ENCODE data around the gene LRRC56.

Gene LRRC56

GRCh38 chr11:536841-537621 lies at the start of gene LRRC56:
Gene LRRC56, plus strand, starts transcription at chr11:537527. Its CDS starts 3,158 bp downstream, at chr11:540685.
- H3K36me3 ChIP-seq (ENCODE audit: control insufficient read depth, low read depth, low read length): no peaks in the 10 kb centered on the region
- no peaks in the 10 kb centered on the region for H3K4me1 ChIP-seq (ENCODE audit: control insufficient read depth, low read depth, low read length)
- H3K9ac ChIP-seq (ENCODE audit: low read length): no peak within 1 kb of the TSS
- peaks cover 28% of the 10 kb centered on the region for H3K27me3 ChIP-seq (ENCODE audit: control insufficient read depth, insufficient read depth, low read length)
- H3K27ac ChIP-seq (ENCODE audit: low read length): no peak within 1 kb of the TSS
- H3K4me3 ChIP-seq (ENCODE audit: low read length): peak within 1 kb of the TSS; percentile 62
- no peaks in the 10 kb centered on the region for H3K9me3 ChIP-seq (ENCODE audit: control insufficient read depth, low read depth, low read length)

DNA sequence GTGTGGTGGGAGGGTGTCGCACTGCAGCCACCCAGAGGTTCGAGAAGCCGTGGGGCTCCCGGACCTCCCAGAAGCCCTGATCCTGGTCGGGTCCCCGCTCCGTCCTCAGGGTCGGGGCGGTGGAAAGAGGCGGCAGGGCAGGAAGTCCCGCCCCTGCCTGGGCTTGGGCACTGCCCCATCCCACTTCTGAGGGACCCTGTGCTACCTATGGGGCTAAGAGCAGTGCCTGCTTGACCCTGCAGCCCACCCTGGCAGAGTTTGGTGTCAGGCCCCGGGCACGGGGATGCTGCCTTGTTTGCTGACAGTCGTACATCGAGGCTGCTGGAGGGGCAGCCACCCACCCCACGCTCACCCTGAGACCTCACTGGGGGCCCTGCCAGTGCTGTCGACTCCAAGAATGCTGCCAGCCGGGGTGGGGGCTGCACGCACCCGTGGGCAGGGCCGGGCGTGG lies 49.7 kb upstream of the LRRC56 start:
- Histone ChIP-seq H3K36me3 (ENCODE audit: control insufficient read depth, low read depth, low read length) (peaks cover 9% of the 10 kb centered on the region), H3K4me1 (ENCODE audit: control insufficient read depth, low read depth, low read length) (no peaks in the 10 kb centered on the region), H3K9ac (ENCODE audit: low read length) (no peak overlapping the region), H3K9me3 (ENCODE audit: control insufficient read depth, low read depth, low read length) (no peaks in the 10 kb centered on the region), H3K27me3 (ENCODE audit: control insufficient read depth, insufficient read depth, low read length) (no peaks in the 10 kb centered on the region), H3K27ac (ENCODE audit: low read length) (no peak overlapping the region), H3K4me3 (ENCODE audit: low read length) (no peak overlapping the region)

DNA sequence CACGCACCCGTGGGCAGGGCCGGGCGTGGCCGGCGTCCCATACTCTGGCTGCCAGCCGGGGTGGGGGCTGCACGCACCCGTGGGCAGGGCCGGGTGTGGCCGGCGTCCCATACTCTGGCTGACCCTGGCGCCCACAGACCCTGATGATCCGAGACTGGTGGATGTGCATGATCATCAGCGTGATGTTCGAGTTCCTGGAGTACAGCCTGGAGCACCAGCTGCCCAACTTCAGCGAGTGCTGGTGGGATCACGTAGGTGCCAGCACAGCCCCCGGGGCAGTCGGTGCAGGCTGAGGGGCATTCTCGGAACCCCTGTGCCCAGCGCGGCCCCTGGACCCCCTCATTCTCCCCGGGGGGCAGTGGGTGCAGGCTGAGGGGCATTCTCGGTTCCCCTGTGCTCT lies 49.3 kb upstream of the LRRC56 start:
- H3K27me3 ChIP-seq (ENCODE audit: control insufficient read depth, insufficient read depth, low read length): no peaks in the 10 kb centered on the region
- no peaks in the 10 kb centered on the region for H3K9me3 ChIP-seq (ENCODE audit: control insufficient read depth, low read depth, low read length)
- H3K36me3 ChIP-seq (ENCODE audit: control insufficient read depth, low read depth, low read length): peaks cover 9% of the 10 kb centered on the region
- no peak overlapping the region for H3K9ac ChIP-seq (ENCODE audit: low read length)
- H3K27ac ChIP-seq (ENCODE audit: low read length): no peak overlapping the region
- H3K4me3 ChIP-seq (ENCODE audit: low read length): no peak overlapping the region
- no peaks in the 10 kb centered on the region for H3K4me1 ChIP-seq (ENCODE audit: control insufficient read depth, low read depth, low read length)

GRCh38 chr11:488579-488978 lies 48.7 kb upstream of the LRRC56 start:
- Histone ChIP-seq H3K4me1 (ENCODE audit: control insufficient read depth, low read depth, low read length) (no peaks in the 10 kb centered on the region), H3K27me3 (ENCODE audit: control insufficient read depth, insufficient read depth, low read length) (no peaks in the 10 kb centered on the region), H3K9ac (ENCODE audit: low read length) (no peak overlapping the region), H3K36me3 (ENCODE audit: control insufficient read depth, low read depth, low read length) (peaks cover 9% of the 10 kb centered on the region), H3K9me3 (ENCODE audit: control insufficient read depth, low read depth, low read length) (no peaks in the 10 kb centered on the region), H3K27ac (ENCODE audit: low read length) (no peak overlapping the region), H3K4me3 (ENCODE audit: low read length) (no peak overlapping the region)

- Histone ChIP-seq H3K9ac (ENCODE audit: low read length) (no peak overlapping the region), H3K9me3 (ENCODE audit: control insufficient read depth, low read depth, low read length) (no peaks in the 10 kb centered on the region), H3K4me3 (ENCODE audit: low read length) (no peak overlapping the region), H3K27me3 (ENCODE audit: control insufficient read depth, insufficient read depth, low read length) (no peaks in the 10 kb centered on the region), H3K27ac (ENCODE audit: low read length) (no peak overlapping the region), H3K36me3 (ENCODE audit: control insufficient read depth, low read depth, low read length) (peaks cover 9% of the 10 kb centered on the region), H3K4me1 (ENCODE audit: control insufficient read depth, low read depth, low read length) (no peaks in the 10 kb centered on the region)
Observed at GRCh38 chr11:488992-489391, 48.3 kb upstream of the LRRC56 start.

DNA sequence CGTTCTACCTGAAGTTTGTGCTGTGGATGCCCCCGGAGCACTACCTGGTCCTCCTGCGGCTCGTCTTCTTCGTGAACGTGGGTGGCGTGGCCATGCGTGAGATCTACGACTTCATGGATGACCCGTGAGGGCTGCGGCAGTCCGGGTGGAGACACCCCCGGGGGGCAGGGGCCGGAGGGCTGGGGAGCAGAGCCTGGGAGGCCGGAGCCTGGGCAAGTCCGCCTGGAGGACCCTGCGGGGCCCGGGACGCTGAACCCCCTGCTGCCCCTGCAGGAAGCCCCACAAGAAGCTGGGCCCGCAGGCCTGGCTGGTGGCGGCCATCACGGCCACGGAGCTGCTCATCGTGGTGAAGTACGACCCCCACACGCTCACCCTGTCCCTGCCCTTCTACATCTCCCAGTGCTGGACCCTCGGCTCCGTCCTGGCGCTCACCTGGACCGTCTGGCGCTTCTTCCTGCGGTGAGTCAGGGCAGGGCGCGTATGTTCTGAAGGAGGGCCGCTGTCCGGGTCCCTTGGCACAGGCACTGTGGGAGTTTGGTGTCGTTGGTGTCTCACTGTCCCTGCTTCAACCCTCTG lies 47.6 kb upstream of the LRRC56 start:
- H3K36me3 ChIP-seq (ENCODE audit: control insufficient read depth, low read depth, low read length): peaks cover 9% of the 10 kb centered on the region
- H3K9ac ChIP-seq (ENCODE audit: low read length): no peak overlapping the region
- no peaks in the 10 kb centered on the region for H3K9me3 ChIP-seq (ENCODE audit: control insufficient read depth, low read depth, low read length)
- no peaks in the 10 kb centered on the region for H3K4me1 ChIP-seq (ENCODE audit: control insufficient read depth, low read depth, low read length)
- no peak overlapping the region for H3K27ac ChIP-seq (ENCODE audit: low read length)
- no peak overlapping the region for H3K4me3 ChIP-seq (ENCODE audit: low read length)
- H3K27me3 ChIP-seq (ENCODE audit: control insufficient read depth, insufficient read depth, low read length): no peaks in the 10 kb centered on the region

DNA sequence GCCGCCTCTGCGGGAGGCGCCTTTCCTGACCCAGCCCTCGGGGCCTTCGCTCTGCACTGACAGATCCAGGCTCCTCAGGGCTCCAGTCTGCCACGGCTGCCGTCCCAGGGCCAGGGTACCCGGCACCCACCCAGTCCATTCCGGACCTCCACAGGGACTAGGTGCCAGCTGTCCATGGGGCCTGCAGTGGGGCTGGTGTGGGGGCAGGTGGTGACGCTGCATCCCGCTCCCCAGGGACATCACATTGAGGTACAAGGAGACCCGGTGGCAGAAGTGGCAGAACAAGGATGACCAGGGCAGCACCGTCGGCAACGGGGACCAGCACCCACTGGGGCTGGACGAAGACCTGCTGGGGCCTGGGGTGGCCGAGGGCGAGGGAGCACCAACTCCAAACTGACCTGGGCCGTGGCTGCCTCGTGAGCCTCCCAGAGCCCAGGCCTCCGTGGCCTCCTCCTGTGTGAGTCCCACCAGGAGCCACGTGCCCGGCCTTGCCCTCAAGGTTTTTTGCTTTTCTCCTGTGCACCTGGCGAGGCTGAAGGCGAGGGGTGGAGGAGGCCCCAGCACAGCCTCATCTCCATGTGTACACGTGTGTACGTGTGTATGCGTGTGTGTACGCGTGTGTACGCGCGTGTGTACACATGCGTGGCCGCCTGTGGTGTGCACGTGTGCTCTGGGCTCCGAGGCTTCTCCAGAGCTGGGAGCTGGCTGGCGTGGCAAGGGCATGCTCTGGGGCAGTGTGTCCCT lies 47.0 kb upstream of the LRRC56 start:
- Histone ChIP-seq H3K9me3 (ENCODE audit: control insufficient read depth, low read depth, low read length) (no peaks in the 10 kb centered on the region), H3K36me3 (ENCODE audit: control insufficient read depth, low read depth, low read length) (peaks cover 9% of the 10 kb centered on the region), H3K9ac (ENCODE audit: low read length) (no peak overlapping the region), H3K27ac (ENCODE audit: low read length) (no peak overlapping the region), H3K27me3 (ENCODE audit: control insufficient read depth, insufficient read depth, low read length) (no peaks in the 10 kb centered on the region), H3K4me3 (ENCODE audit: low read length) (no peak overlapping the region), H3K4me1 (ENCODE audit: control insufficient read depth, low read depth, low read length) (no peaks in the 10 kb centered on the region)

DNA sequence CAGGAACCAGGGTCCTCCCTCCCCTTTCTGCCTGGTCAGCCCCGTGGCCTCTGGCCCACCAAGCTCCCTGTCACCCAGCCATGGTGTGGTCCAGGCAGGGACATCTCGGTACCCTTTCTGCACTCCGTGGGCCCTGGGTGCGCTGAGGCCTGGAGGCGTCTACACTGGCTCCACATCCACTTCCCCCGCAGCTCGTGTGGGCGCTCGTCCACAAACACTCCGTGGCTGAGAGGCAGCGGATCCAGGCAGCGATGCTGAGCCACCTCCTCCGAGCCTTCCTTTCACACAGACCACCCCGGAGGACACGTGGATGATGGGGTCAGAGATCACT lies 46.4 kb upstream of the LRRC56 start:
- no peak overlapping the region for H3K27ac ChIP-seq (ENCODE audit: low read length)
- no peak overlapping the region for H3K9ac ChIP-seq (ENCODE audit: low read length)
- H3K36me3 ChIP-seq (ENCODE audit: control insufficient read depth, low read depth, low read length): peaks cover 9% of the 10 kb centered on the region

DNA sequence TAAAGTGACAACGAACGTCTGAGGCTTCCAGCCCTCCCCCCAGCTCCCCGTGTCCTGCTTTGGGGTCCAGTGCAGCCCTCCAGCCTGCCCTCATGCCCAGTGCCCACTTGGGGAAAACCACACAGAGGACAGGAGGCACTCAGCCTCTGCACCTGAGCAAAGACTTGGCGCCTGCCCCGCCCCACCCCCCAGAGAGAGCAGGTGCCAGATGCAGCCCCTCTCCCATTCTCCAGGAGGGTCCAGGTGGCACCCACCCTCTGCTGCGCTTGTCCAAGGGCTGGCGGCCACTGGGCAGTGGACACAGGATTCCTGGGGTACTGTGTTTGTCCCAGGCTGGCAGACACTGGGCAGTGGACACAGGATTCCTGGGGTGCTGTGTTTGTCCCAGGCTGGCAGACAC lies 46.0 kb upstream of the LRRC56 start:
- Histone ChIP-seq H3K9ac (ENCODE audit: low read length) (no peak overlapping the region), H3K4me1 (ENCODE audit: control insufficient read depth, low read depth, low read length) (no peaks in the 10 kb centered on the region), H3K27ac (ENCODE audit: low read length) (no peak overlapping the region), H3K9me3 (ENCODE audit: control insufficient read depth, low read depth, low read length) (no peaks in the 10 kb centered on the region), H3K27me3 (ENCODE audit: control insufficient read depth, insufficient read depth, low read length) (no peaks in the 10 kb centered on the region), H3K36me3 (ENCODE audit: control insufficient read depth, low read depth, low read length) (peaks cover 9% of the 10 kb centered on the region), H3K4me3 (ENCODE audit: low read length) (no peak overlapping the region)

More for the DNA sequence above, 46.4 kb upstream of the LRRC56 start:
- Histone ChIP-seq H3K9me3 (ENCODE audit: control insufficient read depth, low read depth, low read length) (no peaks in the 10 kb centered on the region), H3K4me3 (ENCODE audit: low read length) (no peak overlapping the region), H3K4me1 (ENCODE audit: control insufficient read depth, low read depth, low read length) (no peaks in the 10 kb centered on the region), H3K27me3 (ENCODE audit: control insufficient read depth, insufficient read depth, low read length) (no peaks in the 10 kb centered on the region)

DNA sequence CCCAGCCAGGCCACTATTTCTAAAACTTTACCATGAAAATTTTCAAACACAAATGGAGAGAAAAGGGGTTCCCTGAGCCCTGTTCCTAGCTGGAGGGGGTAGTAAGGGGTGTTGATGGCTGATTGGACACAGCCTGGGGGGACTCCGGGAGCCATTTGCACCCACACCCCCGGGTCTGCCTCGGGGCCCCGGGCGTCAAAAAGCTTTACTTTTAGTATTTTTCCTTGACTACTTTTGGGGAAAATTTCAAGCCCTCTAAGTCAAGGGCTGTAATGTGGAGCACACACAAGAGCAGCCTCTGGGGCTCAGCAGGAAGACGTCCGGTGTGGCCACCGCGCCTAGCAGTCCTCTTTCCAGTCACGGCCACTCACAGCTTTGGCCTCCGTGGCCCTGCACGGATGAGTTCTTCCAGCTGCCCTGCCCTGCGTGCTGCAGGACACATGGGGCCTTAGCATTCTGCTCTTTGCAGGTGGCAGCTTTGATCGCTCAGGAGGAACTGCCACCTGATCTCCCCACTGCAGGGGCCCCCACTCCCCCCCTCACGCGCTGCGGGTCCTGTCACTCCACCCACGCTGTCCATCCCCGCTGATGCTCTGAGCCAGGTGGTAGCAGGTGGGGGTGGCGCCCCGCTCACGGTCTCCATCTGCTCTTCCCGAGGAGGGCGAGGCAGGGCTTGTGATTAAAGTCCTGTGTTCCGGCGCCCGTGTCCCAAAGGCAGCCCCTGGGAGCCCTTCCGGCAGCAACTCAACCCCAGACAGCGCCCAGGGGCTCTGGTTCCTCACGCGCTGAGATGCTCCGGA lies 44.7 kb upstream of the LRRC56 start:
- Histone ChIP-seq H3K9ac (ENCODE audit: low read length) (no peak overlapping the region), H3K27me3 (ENCODE audit: control insufficient read depth, insufficient read depth, low read length) (no peaks in the 10 kb centered on the region), H3K4me3 (ENCODE audit: low read length) (no peak overlapping the region), H3K4me1 (ENCODE audit: control insufficient read depth, low read depth, low read length) (no peaks in the 10 kb centered on the region), H3K9me3 (ENCODE audit: control insufficient read depth, low read depth, low read length) (no peaks in the 10 kb centered on the region), H3K36me3 (ENCODE audit: control insufficient read depth, low read depth, low read length) (peaks cover 20% of the 10 kb centered on the region), H3K27ac (ENCODE audit: low read length) (no peak overlapping the region)
